GM23248 (cell line): ENCODE data around the gene TMEM151B.

Experiments used
- EZH2 ChIP-seq: fragments of 200-600 bp; sonication (generic); IDR thresholded peaks from 2 replicates; pipeline ENCODE4 v1.6.1; 2018; ENCODE audit warnings: antibody characterized with exemption, mild to moderate bottlenecking; ENCODE audit not compliant: insufficient read depth, poor library complexity, severe bottlenecking
- EZH2phosphoT487 ChIP-seq: fragments of 200-600 bp; sonication (generic); IDR thresholded peaks from 2 replicates; pipeline ENCODE4 v1.6.1; 2018; ENCODE audit warnings: antibody characterized with exemption, moderate library complexity, mild to moderate bottlenecking, low read depth; ENCODE audit not compliant: insufficient read depth

DNA sequence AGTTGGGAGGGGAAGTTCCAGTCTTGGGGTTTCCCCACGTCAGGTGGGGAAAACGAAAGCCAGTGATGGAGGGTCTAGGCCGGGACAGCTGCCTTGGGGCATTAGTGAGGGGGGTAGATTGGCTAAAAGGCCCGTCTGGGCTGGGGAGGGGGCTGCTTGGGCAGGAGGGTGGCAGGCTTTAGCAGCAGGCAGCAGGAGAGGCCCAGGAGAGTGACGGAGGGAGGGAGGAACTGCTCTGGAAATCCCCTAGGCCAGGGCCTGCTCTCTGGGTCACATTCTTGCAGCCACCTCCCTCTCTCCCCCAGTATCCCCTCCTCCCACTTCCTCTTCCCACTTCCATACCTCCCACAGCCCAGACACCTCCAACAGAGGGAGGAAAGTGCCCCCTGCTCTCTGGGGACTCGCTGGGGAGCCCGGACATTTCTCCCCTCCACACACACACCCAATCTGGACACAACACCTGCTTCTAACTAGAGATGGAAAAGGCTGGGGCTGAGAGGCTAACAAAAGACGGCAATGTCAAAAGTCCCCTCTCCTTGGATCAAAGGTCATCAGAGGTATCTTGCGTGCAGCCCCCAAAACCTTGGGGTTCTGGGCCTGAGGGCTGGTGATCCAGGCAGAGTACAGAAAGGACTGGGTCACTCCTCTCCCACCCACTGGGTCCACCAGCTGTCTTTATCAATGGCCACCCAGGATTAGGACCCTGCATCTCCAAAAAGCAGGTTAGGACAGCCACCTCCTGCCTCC lies 6.7 kb upstream of the TMEM151B start:
- no peak for TF ChIP-seq EZH2
- TF ChIP-seq EZH2phosphoT487 = no peak
